ENCODE results near the gene ACTN4. TPM values are rescaled to one million over a fixed set of nuclear protein-coding genes. Genes with fewer than 3 reads are reported as not detected.
"Not testable (repeated sequence)": the region's sequence is repeated elsewhere in the genome, so short reads cannot be mapped to it uniquely, and the experiment has no call there.

Gene ACTN4
- total and polyA plus RNA-seq, 2 of the 4 experiments (the other 2 are of a cell fraction), result 541 to 659 TPM

DNA sequence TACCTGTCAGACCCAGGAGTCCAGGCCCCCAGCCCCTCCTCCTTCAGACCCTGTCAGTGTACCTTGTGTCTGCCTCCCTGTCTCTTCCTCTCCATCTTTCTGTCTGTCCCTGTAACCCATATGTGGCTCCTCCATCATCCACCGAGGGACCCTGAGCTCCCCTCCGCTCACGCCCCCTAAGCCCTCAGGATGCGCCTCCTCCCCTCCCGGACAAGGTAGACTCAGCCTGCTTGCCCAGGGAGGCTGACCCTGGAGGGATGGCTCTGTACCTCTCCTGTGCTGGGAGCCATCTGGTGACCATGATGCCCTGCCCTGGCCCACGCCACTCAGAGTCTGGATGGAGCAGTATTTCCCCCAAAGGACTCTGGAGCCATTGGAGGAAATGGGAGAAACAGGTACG lies 97.9 kb downstream of the ACTN4 start:
- H3K27me3 ChIP-seq (ENCODE audit: control insufficient read depth, insufficient read depth, low read length), result peaks cover 2% of the 10 kb centered on the region
- H3K27ac ChIP-seq (ENCODE audit: insufficient read depth, low read length), result no peak overlapping the region
- POLR2A ChIA-PET (ENCODE audit: unreplicated experiment), result no interaction called here
- no peak for ATAC-seq (ENCODE audit: low read depth)
- WGBS, 2 experiments (ENCODE audit: extremely low coverage in 2 of 2, insufficient read length in 1 of 2), result 58% methylated on average over 2 of the region's 7 CpGs; no CpG with 5 or more reads in 1 of the 2 experiments
- H3K9me1 ChIP-seq (ENCODE audit: insufficient read depth, low read length), result no peaks in the 10 kb centered on the region
- H3K14ac ChIP-seq (replicated peaks; ENCODE audit: low read depth, low read length), result no peak overlapping the region
- H2BK5ac ChIP-seq (ENCODE audit: low read depth, low read length, poor library complexity, severe bottlenecking), result no peak overlapping the region
- no peak overlapping the region for H3K56ac ChIP-seq (ENCODE audit: extremely low read depth, insufficient read depth, low read length)
- DNase-seq, result no peak
- H4K8ac ChIP-seq (ENCODE audit: low read depth in 2 of 2, low read length in 2 of 2), result no peak overlapping the region
- H2AK9ac ChIP-seq (replicated peaks; ENCODE audit: low read depth, low read length, poor library complexity), result no peak overlapping the region
- dilution Hi-C loops (cut with HindIII; ENCODE audit: low sequenced_read_pairs, unreplicated experiment) (no loop called here), intact Hi-C loops (cut with micrococcal nuclease) (no loop called here), in situ Hi-C loops (cut with MboI; ENCODE audit: low sequenced_read_pairs) (loop anchor here (25.0 kb wide), 1 partner anchor 167 kb away; the partner anchor contains the start of gene CCER2)
- H2BK20ac ChIP-seq (ENCODE audit: low read depth, low read length), result no peak overlapping the region
- H4K91ac ChIP-seq (ENCODE audit: insufficient read depth, low read depth, low read length), result no peak overlapping the region
- H3K4ac ChIP-seq (ENCODE audit: low read depth, low read length), result no peak overlapping the region
- no peak overlapping the region for H3K9ac ChIP-seq (ENCODE audit: low read depth, low read length)
- H3K4me3 ChIP-seq (ENCODE audit: insufficient read depth, low read depth, low read length), result no peak overlapping the region
- BruUV-seq (replicated peaks), result no TSS peak
- H2BK120ac ChIP-seq (ENCODE audit: low read depth, low read length), result no peak overlapping the region
- H4K5ac ChIP-seq (ENCODE audit: low read depth, low read length), result no peak overlapping the region
- no peak overlapping the region for H2BK15ac ChIP-seq (ENCODE audit: low read depth, low read length)
- TF ChIP-seq, protein P1, sequence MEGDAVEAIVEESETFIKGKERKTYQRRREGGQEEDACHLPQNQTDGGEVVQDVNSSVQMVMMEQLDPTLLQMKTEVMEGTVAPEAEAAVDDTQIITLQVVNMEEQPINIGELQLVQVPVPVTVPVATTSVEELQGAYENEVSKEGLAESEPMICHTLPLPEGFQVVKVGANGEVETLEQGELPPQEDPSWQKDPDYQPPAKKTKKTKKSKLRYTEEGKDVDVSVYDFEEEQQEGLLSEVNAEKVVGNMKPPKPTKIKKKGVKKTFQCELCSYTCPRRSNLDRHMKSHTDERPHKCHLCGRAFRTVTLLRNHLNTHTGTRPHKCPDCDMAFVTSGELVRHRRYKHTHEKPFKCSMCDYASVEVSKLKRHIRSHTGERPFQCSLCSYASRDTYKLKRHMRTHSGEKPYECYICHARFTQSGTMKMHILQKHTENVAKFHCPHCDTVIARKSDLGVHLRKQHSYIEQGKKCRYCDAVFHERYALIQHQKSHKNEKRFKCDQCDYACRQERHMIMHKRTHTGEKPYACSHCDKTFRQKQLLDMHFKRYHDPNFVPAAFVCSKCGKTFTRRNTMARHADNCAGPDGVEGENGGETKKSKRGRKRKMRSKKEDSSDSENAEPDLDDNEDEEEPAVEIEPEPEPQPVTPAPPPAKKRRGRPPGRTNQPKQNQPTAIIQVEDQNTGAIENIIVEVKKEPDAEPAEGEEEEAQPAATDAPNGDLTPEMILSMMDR (conservative IDR thresholded peaks at IDR 0.05; ENCODE audit: low read depth, low read length), result no peak
- CTCF ChIA-PET, result no interaction called here
- no peak overlapping the region for H2AK5ac ChIP-seq (ENCODE audit: low read depth, low read length)
- no peaks in the 10 kb centered on the region for H3K9me3 ChIP-seq (ENCODE audit: control insufficient read depth, insufficient read depth, low read length)
- no peaks in the 10 kb centered on the region for H3K79me1 ChIP-seq (ENCODE audit: low read depth in 1 of 2, low read length in 2 of 2)
- H3K4me1 ChIP-seq (ENCODE audit: control insufficient read depth, insufficient read depth, low read length), result no peaks in the 10 kb centered on the region
- no peaks in the 10 kb centered on the region for H3K36me3 ChIP-seq (ENCODE audit: control insufficient read depth, insufficient read depth, low read length)
- H3K18ac ChIP-seq (ENCODE audit: low read depth, low read length), result no peak overlapping the region
- H3K4me2 ChIP-seq (ENCODE audit: low read depth, low read length), result no peak overlapping the region
- H2AFZ ChIP-seq (replicated peaks; ENCODE audit: low read length, poor library complexity), result no peak overlapping the region
- no peaks in the 10 kb centered on the region for H4K20me1 ChIP-seq (ENCODE audit: insufficient read depth, low read length)
- no peak overlapping the region for H3K23ac ChIP-seq (ENCODE audit: low read depth, low read length)

- H3K56ac ChIP-seq (ENCODE audit: extremely low read depth, insufficient read depth, low read length); POLR2A ChIA-PET (ENCODE audit: unreplicated experiment); H4K8ac ChIP-seq (ENCODE audit: low read depth in 2 of 2, low read length in 2 of 2); H3K18ac ChIP-seq (ENCODE audit: low read depth, low read length); H3K9me1 ChIP-seq (ENCODE audit: insufficient read depth, low read length); H3K4me3 ChIP-seq (ENCODE audit: insufficient read depth, low read depth, low read length); H3K79me1 ChIP-seq (ENCODE audit: low read depth in 1 of 2, low read length in 2 of 2); H4K5ac ChIP-seq (ENCODE audit: low read depth, low read length); ATAC-seq (ENCODE audit: low read depth); H2BK15ac ChIP-seq (ENCODE audit: low read depth, low read length); H4K20me1 ChIP-seq (ENCODE audit: insufficient read depth, low read length); H4K91ac ChIP-seq (ENCODE audit: insufficient read depth, low read depth, low read length); DNase-seq; H3K4me1 ChIP-seq (ENCODE audit: control insufficient read depth, insufficient read depth, low read length); H3K4ac ChIP-seq (ENCODE audit: low read depth, low read length); BruUV-seq (replicated peaks); H2BK120ac ChIP-seq (ENCODE audit: low read depth, low read length); H3K27ac ChIP-seq (ENCODE audit: insufficient read depth, low read length); H2BK5ac ChIP-seq (ENCODE audit: low read depth, low read length, poor library complexity, severe bottlenecking); H3K27me3 ChIP-seq (ENCODE audit: control insufficient read depth, insufficient read depth, low read length); H3K4me2 ChIP-seq (ENCODE audit: low read depth, low read length); H2AK9ac ChIP-seq (replicated peaks; ENCODE audit: low read depth, low read length, poor library complexity); dilution Hi-C loops (cut with HindIII; ENCODE audit: low sequenced_read_pairs, unreplicated experiment); H3K9ac ChIP-seq (ENCODE audit: low read depth, low read length); CTCF ChIA-PET; intact Hi-C loops (cut with micrococcal nuclease); in situ Hi-C loops (cut with MboI; ENCODE audit: low sequenced_read_pairs); H2AFZ ChIP-seq (replicated peaks; ENCODE audit: low read length, poor library complexity); H3K14ac ChIP-seq (replicated peaks; ENCODE audit: low read depth, low read length); H3K23ac ChIP-seq (ENCODE audit: low read depth, low read length); H2AK5ac ChIP-seq (ENCODE audit: low read depth, low read length); H3K36me3 ChIP-seq (ENCODE audit: control insufficient read depth, insufficient read depth, low read length); H3K9me3 ChIP-seq (ENCODE audit: control insufficient read depth, insufficient read depth, low read length); H2BK20ac ChIP-seq (ENCODE audit: low read depth, low read length): not testable (repeated sequence)
- WGBS, 2 experiments (ENCODE audit: extremely low coverage in 2 of 2, insufficient read length in 1 of 2), result no CpG with 5 or more reads among the region's 3 CpGs
These were observed 106.3 kb downstream of the ACTN4 start for GRCh38 chr19:38753783-38754182.

Data from IMR-90 (cell line).